ENCODE results near the gene TTC9. TPM values are rescaled to one million over a fixed set of nuclear protein-coding genes. Genes with fewer than 3 reads are reported as not detected.

TTC9 gene
- total and polyA plus RNA-seq, 10 of the 15 experiments (the other 5 are each of a cell fraction or from before 2014, with no cell fraction given): 0.87 to 15.8 (median 7.8) TPM

DNA sequence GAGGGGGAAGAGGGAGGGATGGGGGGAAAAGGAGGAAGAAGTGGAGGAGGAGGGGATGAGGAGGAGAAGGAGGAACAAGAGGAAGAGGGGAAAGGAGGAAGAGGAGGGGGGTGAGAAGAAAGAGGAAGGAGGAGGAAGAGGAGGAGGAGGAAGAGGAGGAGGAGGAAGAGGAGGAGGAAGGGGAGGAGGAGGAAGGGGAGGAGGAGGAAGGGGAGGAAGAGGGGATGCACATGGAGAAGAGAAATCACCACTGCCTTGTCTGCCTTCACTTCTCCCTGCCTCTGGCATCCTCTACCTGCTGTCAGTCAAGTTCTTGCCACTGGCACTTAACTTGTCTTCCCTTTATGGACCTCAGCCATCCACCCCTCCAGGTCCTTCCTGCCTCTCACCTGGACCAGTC is 59.9 kb downstream of the TTC9 start:
- H3K4me1 ChIP-seq (ENCODE audit: control insufficient read depth, insufficient read depth, low read length): peaks cover 9% of the 10 kb centered on the region
- SMC1A ChIA-PET (ENCODE audit: uncharacterized antibody, unreplicated experiment): interaction anchor here (0.6 to 4.3 kb wide), 5 partner anchors 11 to 79 kb away, joined by 3 to 21 read pairs (median 3); no protein-coding TSS in a partner anchor
- ATAC-seq (no peak), DNase-seq (ENCODE audit: low read depth, low spot score) (no peak), FAIRE-seq (no peak)
- no peaks in the 10 kb centered on the region for H3K9me3 ChIP-seq (replicated peaks; ENCODE audit: control insufficient read depth, insufficient read depth, low read length)
- H3K27ac ChIP-seq (ENCODE audit: control insufficient read depth, insufficient read depth): no peak overlapping the region
- H3K79me2 ChIP-seq (ENCODE audit: control insufficient read depth, insufficient read depth, low read length): no peaks in the 10 kb centered on the region
- H3K27me3 ChIP-seq (replicated peaks in 1 of 2; ENCODE audit: control insufficient read depth in 2 of 2, insufficient read depth in 2 of 2, low read length in 1 of 2): no peaks in the 10 kb centered on the region
- intact Hi-C loops (cut with micrococcal nuclease; ENCODE audit: unreplicated experiment) (no loop called here), in situ Hi-C loops (cut with MboI) (no loop called here)
- POLR2A ChIA-PET: interaction anchor here (0.6 to 0.7 kb wide), 3 partner anchors 12 to 187 kb away, joined by 3 to 5 read pairs (median 5); no protein-coding TSS in a partner anchor
- no peak overlapping the region for H3K4me3 ChIP-seq
- RAD21 ChIA-PET (ENCODE audit: unreplicated experiment): interaction anchor here (1.0 kb wide), 1 partner anchor 12 kb away, joined by 3 read pairs; no protein-coding TSS in a partner anchor
- no peaks in the 10 kb centered on the region for H3K36me3 ChIP-seq (ENCODE audit: control insufficient read depth in 2 of 2, insufficient read depth in 2 of 2, low read length in 1 of 2)
- CTCF ChIA-PET: interaction anchor here (1.3 to 1.4 kb wide), 3 partner anchors 9 to 34 kb away, joined by 3 to 4 read pairs (median 4); no protein-coding TSS in a partner anchor
- no TSS peak for BruUV-seq (replicated peaks)
- no peak overlapping the region for H3K4me2 ChIP-seq (ENCODE audit: control insufficient read depth, insufficient read depth)
- H4K20me1 ChIP-seq (ENCODE audit: control insufficient read depth, insufficient read depth): no peaks in the 10 kb centered on the region
- TF ChIP-seq SIN3A (IDR thresholded peaks at IDR 0.05; ENCODE audit: low read depth, low read length): no peak
- TF ChIP-seq TBL1XR1 (IDR thresholded peaks at IDR 0.05; ENCODE audit: low read depth, low read length): no peak
- TF ChIP-seq CBX5 (IDR thresholded peaks at IDR 0.05; ENCODE audit: low read depth): no peak
- TF ChIP-seq SMARCA5 (IDR thresholded peaks at IDR 0.05): no peak
- TF ChIP-seq NBN (IDR thresholded peaks at IDR 0.05): no peak
- no peak for TF ChIP-seq BCL11A (IDR thresholded peaks at IDR 0.05; ENCODE audit: low read depth, low read length)
- TF ChIP-seq HCFC1 (IDR thresholded peaks at IDR 0.05; ENCODE audit: low read length): no peak
- TF ChIP-seq CBX3 (IDR thresholded peaks at IDR 0.05; ENCODE audit: borderline replicate concordance, low read depth): no peak
- no peak for TF ChIP-seq SMC3 (IDR thresholded peaks at IDR 0.05; ENCODE audit: borderline replicate concordance, low read length)
- no peak for TF ChIP-seq RFX5 (IDR thresholded peaks at IDR 0.05; ENCODE audit: low read depth, low read length)
- no peak for TF ChIP-seq NR2C1 (IDR thresholded peaks at IDR 0.05)
- no peak for TF ChIP-seq WRNIP1 (IDR thresholded peaks at IDR 0.05; ENCODE audit: borderline replicate concordance, low read depth, low read length)
- no peak for TF ChIP-seq HDGF (IDR thresholded peaks at IDR 0.05)
- no peak for TF ChIP-seq FOS (IDR thresholded peaks at IDR 0.05; ENCODE audit: borderline replicate concordance, extremely low read depth, insufficient read length)
- TF ChIP-seq RUNX3 (IDR thresholded peaks at IDR 0.05; ENCODE audit: low read length): no peak
- TF ChIP-seq, protein P1, sequence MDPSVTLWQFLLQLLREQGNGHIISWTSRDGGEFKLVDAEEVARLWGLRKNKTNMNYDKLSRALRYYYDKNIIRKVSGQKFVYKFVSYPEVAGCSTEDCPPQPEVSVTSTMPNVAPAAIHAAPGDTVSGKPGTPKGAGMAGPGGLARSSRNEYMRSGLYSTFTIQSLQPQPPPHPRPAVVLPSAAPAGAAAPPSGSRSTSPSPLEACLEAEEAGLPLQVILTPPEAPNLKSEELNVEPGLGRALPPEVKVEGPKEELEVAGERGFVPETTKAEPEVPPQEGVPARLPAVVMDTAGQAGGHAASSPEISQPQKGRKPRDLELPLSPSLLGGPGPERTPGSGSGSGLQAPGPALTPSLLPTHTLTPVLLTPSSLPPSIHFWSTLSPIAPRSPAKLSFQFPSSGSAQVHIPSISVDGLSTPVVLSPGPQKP (IDR thresholded peaks at IDR 0.05; ENCODE audit: low read depth, low read length): no peak
- no peak for TF ChIP-seq BMI1 (IDR thresholded peaks at IDR 0.05; ENCODE audit: borderline replicate concordance)
- no peak for TF ChIP-seq TARDBP (IDR thresholded peaks at IDR 0.05; ENCODE audit: borderline replicate concordance)
- TF ChIP-seq EED (IDR thresholded peaks at IDR 0.05; ENCODE audit: low read depth): no peak
- H2AFZ ChIP-seq (ENCODE audit: control insufficient read depth, low read depth, low read length): no peak overlapping the region
- H3K9ac ChIP-seq (ENCODE audit: control insufficient read depth, insufficient read depth, low read length): no peak overlapping the region

Data from GM12878 (cell line).